K562 (cell line): Measurements from ENCODE around the gene LATS2. TPM values are rescaled to one million over a fixed set of nuclear protein-coding genes. Genes with fewer than 3 reads are reported as not detected.

Experiments used
- ATAC-seq: fragments of 200-7000 bp; cut with Tn5 transposase; 3 replicates; pipeline ENCODE4 v1.9.1; 2020; ENCODE audit warnings: moderate library complexity
- BruUV-seq: library from RNA; stranded (reverse); fragments of 400-500 nt; replicated peaks from 2 replicates; lab custom pipeline; 2021; lab: Mats Ljungman, UMichigan
- CTCF ChIA-PET: fragments of 300-600 bp; formaldehyde crosslinking; extraction: SDS; loops from one replicate; lab custom pipeline; 2021; ENCODE audit warnings: low intra/inter-chr PET ratio; lab: Yijun Ruan, JAX
- POLR2A ChIA-PET: fragments of 300-600, 350-650 bp; sonication (Branson Sonifier 250); formaldehyde crosslinking; extraction: SDS; loops from one replicate; lab custom pipeline; 2021; ENCODE audit warnings: antibody characterized with exemption, inconsistent platforms; lab: Yijun Ruan, JAX
- DNase-seq, 4 experiments: peaks; one replicate each; pipeline versions ENCODE4 v3.0.0 to v3.0.0-alpha.2; 2011 to 2018; ENCODE audit warnings: low spot score in 3 of 4, mixed read lengths in 3 of 4; ENCODE audit errors: extremely low read depth in 1 of 4
- FAIRE-seq: peaks from 2 replicates; lab custom pipeline; 2011; peaks lifted over from hg19 to GRCh38; lab: Jason Lieb, UNC
- H2AFZ ChIP-seq: 2 replicates; pipeline ENCODE4 v1.6.0; 2011; ENCODE audit warnings: low read depth, low read length, control low read depth, inconsistent platforms
- H3K27ac ChIP-seq: fragments of 200-600 bp; 3 replicates; pipeline ENCODE4 v1.8.0; 2011; ENCODE audit warnings: low read depth, mild to moderate bottlenecking, control low read depth, inconsistent platforms, low read length, moderate library complexity, mixed read lengths; ENCODE audit errors: extremely low read depth
- H3K27me3 ChIP-seq, 2 experiments: fragments of 300-600 bp in 1 of 2; 2 replicates in 1 of 2; 3 replicates in 1 of 2; pipeline versions ENCODE4 v1.6.0 to v1.8.0; 2011; ENCODE audit warnings: inconsistent platforms in 2 of 2, low read length in 2 of 2, mild to moderate bottlenecking in 1 of 2, mixed read lengths in 1 of 2, moderate library complexity in 1 of 2; ENCODE audit not compliant: control insufficient read depth in 2 of 2, insufficient read depth in 2 of 2
- H3K36me3 ChIP-seq: fragments of 300-600 bp; 3 replicates; pipeline ENCODE4 v1.8.0; 2011; ENCODE audit warnings: mild to moderate bottlenecking, low read length, inconsistent platforms; ENCODE audit not compliant: control insufficient read depth, insufficient read depth
- H3K4me1 ChIP-seq, 2 experiments: fragments of 200-600 bp in 1 of 2; replicated peaks in 1 of 2; 2 replicates in 1 of 2; 3 replicates in 1 of 2; pipeline versions ENCODE4 v1.5.1 to v1.8.0; 2011; ENCODE audit warnings: inconsistent platforms in 2 of 2, low read length in 2 of 2, mild to moderate bottlenecking in 1 of 2, mixed read lengths in 1 of 2, moderate library complexity in 1 of 2; ENCODE audit not compliant: control insufficient read depth in 2 of 2, insufficient read depth in 2 of 2
- H3K4me2 ChIP-seq: 2 replicates; pipeline ENCODE4 v1.6.1; 2011; ENCODE audit warnings: low read length, control low read depth, inconsistent platforms, mixed read lengths; ENCODE audit not compliant: insufficient read depth
- H3K4me3 ChIP-seq: fragments of 200-600 bp; sonication (generic), shearing (Covaris generic); 2 replicates; pipeline ENCODE4 v1.5.1; 2016; ENCODE audit warnings: control low read depth, inconsistent platforms
- H3K79me2 ChIP-seq: fragments of 200-600 bp; 3 replicates; pipeline ENCODE4 v1.8.0; 2011; ENCODE audit warnings: low read length, inconsistent platforms; ENCODE audit not compliant: control insufficient read depth, insufficient read depth
- H3K9ac ChIP-seq, 2 experiments: 2 replicates each; pipeline versions ENCODE4 v1.6.0 to v1.6.1; 2011; ENCODE audit warnings: low read depth in 2 of 2, low read length in 2 of 2, control low read depth in 1 of 2, inconsistent platforms in 1 of 2, mild to moderate bottlenecking in 1 of 2, mixed read lengths in 1 of 2; ENCODE audit not compliant: insufficient read depth in 1 of 2
- H3K9me1 ChIP-seq: one replicate; pipeline ENCODE4 v1.6.0; 2011; ENCODE audit warnings: inconsistent platforms, mild to moderate bottlenecking, low read length, moderate library complexity; ENCODE audit not compliant: control insufficient read depth, insufficient read depth
- H3K9me3 ChIP-seq: replicated peaks from 2 replicates; pipeline ENCODE4 v1.5.1; 2011; ENCODE audit warnings: low read depth, low read length, inconsistent platforms; ENCODE audit not compliant: control insufficient read depth, insufficient read depth
- H4K20me1 ChIP-seq: replicated peaks from 2 replicates; pipeline ENCODE4 v1.6.1; 2011; ENCODE audit warnings: low read length, inconsistent platforms, mixed read lengths; ENCODE audit not compliant: control insufficient read depth, insufficient read depth
- ARID3A ChIP-seq: IDR thresholded peaks from 2 replicates; pipeline ENCODE4 v1.6.1; 2012; ENCODE audit warnings: low read depth, low read length, improper control_type of control experiment, borderline replicate concordance
- DEAF1 ChIP-seq: fragments of 450-650 bp; formaldehyde crosslinking; IDR thresholded peaks from 2 replicates; pipeline ENCODE4 v1.4.0; 2020; ENCODE audit warnings: mild to moderate bottlenecking, moderate library complexity
- SMARCB1 ChIP-seq: IDR thresholded peaks from 2 replicates; pipeline ENCODE4 v1.6.1; 2011; ENCODE audit warnings: improper control_type of control experiment, low read depth; ENCODE audit not compliant: insufficient read length
- SRSF9 ChIP-seq: fragments of 200-400 bp; formaldehyde crosslinking; IDR thresholded peaks from 2 replicates; pipeline ENCODE4 v1.6.1; 2017; ENCODE audit warnings: low read depth, low read length, borderline replicate concordance
- ZNF318 ChIP-seq, 2 experiments: fragments of 450-650 bp; IDR thresholded peaks; 2 replicates each; pipeline ENCODE4 v1.6.1; 2016; ENCODE audit warnings: mild to moderate bottlenecking in 2 of 2, borderline replicate concordance in 1 of 2, low read depth in 1 of 2, moderate library complexity in 1 of 2
- WGBS: fragments of 100-300 bp; shearing (Covaris generic); methylation state at CpG from one replicate; pipeline ENCODE4 v1.1.6; 2016; ENCODE audit warnings: low coverage, mixed read lengths; ENCODE audit not compliant: insufficient coverage; ENCODE audit errors: missing lambda C conversion rate; 5-methylcytosine and 5-hydroxymethylcytosine counted together
- in situ Hi-C: fragments of 300-500 bp; cut with MboI; formaldehyde crosslinking; loops from 4 replicates; pipeline ENCODE4 v1.15.0; 2018; ENCODE audit warnings: inconsistent platforms, mixed read lengths
- intact Hi-C: fragments of 100-400 bp; cut with micrococcal nuclease; formaldehyde crosslinking; loops from 2 replicates; pipeline ENCODE4 v1.14.2; 2022
- polyA plus RNA-seq, 8 experiments: library from polyadenylated mRNA; depleted of rRNA in 4 of 8; stranded (reverse) in 5 of 8; unstranded in 3 of 8; fragments of >200 nt; fragmentation: Nextera tagmentation in 2 of 8; fragmentation: Illumina TruSeq in 1 of 8; extraction: Ambion mirVana in 2 of 8; extraction: Trizol in 1 of 8; gene quantifications; 2 replicates each; pipeline versions ENCODE4 v1.2.1 to v1.2.3, GENCODE V29; 2011 to 2014; ENCODE audit warnings: inconsistent platforms in 1 of 8, missing spikeins in 1 of 8
- total RNA-seq, 7 experiments: library from RNA; depleted of rRNA in 6 of 7; stranded (reverse); fragments of >200 nt in 6 of 7; fragmentation: Illumina TruSeq in 2 of 7; extraction: Trizol in 2 of 7; gene quantifications; 2 replicates each; pipeline versions ENCODE4 v1.2.1 to v1.2.3, GENCODE V29; 2011 to 2021; ENCODE audit warnings: low replicate concordance in 1 of 7

Gene LATS2
- total and polyA plus RNA-seq, 9 of the 15 experiments (the other 6 are each of a cell fraction or from before 2014, with no cell fraction given), result 0.18 to 3.7 (median 0.76) TPM

- BruUV-seq, result no TSS peak
- CTCF ChIA-PET, result no interaction called here
- 30% methylated on average over 8 of the region's 8 CpGs for WGBS
- Histone ChIP-seq H3K9me3 (no peaks in the 10 kb centered on the region), H2AFZ (no peak overlapping the region), H3K4me3 (no peak overlapping the region), H4K20me1 (0 out of 2 replicates have a peak, but pooled peaks cover 4% of the 10 kb centered on the region), H3K27me3 (no peaks in the 10 kb centered on the region; a peak in 1 of 5 replicates), H3K27ac (no peak overlapping the region), H3K79me2 (no peaks in the 10 kb centered on the region), H3K4me1 (no peaks in the 10 kb centered on the region; a peak in 1 of 5 replicates), H3K36me3 (no peaks in the 10 kb centered on the region), H3K9me1 (no peaks in the 10 kb centered on the region), H3K4me2 (no peak overlapping the region), H3K9ac (no peak overlapping the region)
- ATAC-seq (no peak), DNase-seq (no peak), FAIRE-seq (no peak)
- in situ Hi-C loops, result loop anchor here (10.0 kb wide), 1 partner anchor 560 kb away; no protein-coding TSS in a partner anchor
- intact Hi-C loops, result no loop called here
- POLR2A ChIA-PET, result interaction anchor here (1.3 to 1.9 kb wide), 2 partner anchors 9 to 10 kb away, joined by 3 to 6 read pairs; no protein-coding TSS in a partner anchor
- TF ChIP-seq DEAF1, result no peak
- TF ChIP-seq SMARCB1, result no peak
- TF ChIP-seq ZNF318 (IDR thresholded peaks at IDR 0.05; ENCODE audit: borderline replicate concordance in 1 of 2, low read depth in 1 of 2), result no peak
- TF ChIP-seq ARID3A, result no peak
- no peak for TF ChIP-seq SRSF9
Observed at GRCh38 chr13:21054313-21054712, 7.1 kb downstream of the LATS2 start.
